ENCODE data around the gene DLEC1.
A peak's percentile ranks its signal among the peaks of the same experiment; 100 is the strongest.

DLEC1 gene

DNA sequence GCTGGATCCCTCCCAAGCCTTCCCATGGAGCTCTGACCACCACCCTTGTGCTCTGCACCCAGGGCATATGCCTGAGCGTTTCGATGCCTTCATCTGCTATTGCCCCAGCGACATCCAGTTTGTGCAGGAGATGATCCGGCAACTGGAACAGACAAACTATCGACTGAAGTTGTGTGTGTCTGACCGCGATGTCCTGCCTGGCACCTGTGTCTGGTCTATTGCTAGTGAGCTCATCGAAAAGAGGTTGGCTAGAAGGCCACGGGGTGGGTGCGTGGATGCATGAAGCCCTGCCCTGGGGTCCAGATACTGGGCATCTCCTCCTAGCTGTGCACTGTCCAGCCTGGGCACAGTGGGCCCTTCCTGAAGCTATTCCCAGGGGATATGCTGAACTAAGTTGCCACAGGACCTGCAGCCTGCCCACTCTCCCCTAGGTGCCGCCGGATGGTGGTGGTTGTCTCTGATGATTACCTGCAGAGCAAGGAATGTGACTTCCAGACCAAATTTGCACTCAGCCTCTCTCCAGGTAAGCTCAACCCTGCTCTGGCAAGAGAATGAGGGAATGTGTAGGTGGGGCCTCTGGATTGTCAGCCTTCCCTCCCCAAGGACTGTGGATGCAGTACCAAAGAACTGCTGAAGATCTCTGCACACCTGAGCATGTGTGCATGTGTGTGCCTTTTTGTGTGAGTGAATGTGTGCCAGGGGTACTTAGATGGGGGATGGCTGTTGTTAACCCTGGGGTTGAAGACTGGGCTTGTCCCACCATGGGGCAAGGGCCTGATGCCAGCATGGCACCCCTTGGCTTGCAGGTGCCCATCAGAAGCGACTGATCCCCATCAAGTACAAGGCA lies 101.5 kb downstream of the DLEC1 start:
- no peak for DNase-seq (ENCODE audit: low spot score)
- CTCF ChIA-PET = interaction anchor here (0.7 kb wide), 1 partner anchor 129 kb away, joined by 4 read pairs; no protein-coding TSS in a partner anchor
- TF ChIP-seq, protein P1, sequence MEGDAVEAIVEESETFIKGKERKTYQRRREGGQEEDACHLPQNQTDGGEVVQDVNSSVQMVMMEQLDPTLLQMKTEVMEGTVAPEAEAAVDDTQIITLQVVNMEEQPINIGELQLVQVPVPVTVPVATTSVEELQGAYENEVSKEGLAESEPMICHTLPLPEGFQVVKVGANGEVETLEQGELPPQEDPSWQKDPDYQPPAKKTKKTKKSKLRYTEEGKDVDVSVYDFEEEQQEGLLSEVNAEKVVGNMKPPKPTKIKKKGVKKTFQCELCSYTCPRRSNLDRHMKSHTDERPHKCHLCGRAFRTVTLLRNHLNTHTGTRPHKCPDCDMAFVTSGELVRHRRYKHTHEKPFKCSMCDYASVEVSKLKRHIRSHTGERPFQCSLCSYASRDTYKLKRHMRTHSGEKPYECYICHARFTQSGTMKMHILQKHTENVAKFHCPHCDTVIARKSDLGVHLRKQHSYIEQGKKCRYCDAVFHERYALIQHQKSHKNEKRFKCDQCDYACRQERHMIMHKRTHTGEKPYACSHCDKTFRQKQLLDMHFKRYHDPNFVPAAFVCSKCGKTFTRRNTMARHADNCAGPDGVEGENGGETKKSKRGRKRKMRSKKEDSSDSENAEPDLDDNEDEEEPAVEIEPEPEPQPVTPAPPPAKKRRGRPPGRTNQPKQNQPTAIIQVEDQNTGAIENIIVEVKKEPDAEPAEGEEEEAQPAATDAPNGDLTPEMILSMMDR (conservative IDR thresholded peaks at IDR 0.05; ENCODE audit: low read depth) = no peak
- H3K27ac ChIP-seq = no peak overlapping the region
- POLR2A ChIA-PET (ENCODE audit: low non-redundant PET) = no interaction called here

DNA sequence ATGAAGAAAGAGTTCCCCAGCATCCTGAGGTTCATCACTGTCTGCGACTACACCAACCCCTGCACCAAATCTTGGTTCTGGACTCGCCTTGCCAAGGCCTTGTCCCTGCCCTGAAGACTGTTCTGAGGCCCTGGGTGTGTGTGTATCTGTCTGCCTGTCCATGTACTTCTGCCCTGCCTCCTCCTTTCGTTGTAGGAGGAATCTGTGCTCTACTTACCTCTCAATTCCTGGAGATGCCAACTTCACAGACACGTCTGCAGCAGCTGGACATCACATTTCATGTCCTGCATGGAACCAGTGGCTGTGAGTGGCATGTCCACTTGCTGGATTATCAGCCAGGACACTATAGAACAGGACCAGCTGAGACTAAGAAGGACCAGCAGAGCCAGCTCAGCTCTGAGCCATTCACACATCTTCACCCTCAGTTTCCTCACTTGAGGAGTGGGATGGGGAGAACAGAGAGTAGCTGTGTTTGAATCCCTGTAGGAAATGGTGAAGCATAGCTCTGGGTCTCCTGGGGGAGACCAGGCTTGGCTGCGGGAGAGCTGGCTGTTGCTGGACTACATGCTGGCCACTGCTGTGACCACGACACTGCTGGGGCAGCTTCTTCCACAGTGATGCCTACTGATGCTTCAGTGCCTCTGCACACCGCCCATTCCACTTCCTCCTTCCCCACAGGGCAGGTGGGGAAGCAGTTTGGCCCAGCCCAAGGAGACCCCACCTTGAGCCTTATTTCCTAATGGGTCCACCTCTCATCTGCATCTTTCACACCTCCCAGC lies 102.4 kb downstream of the DLEC1 start:
- TF ChIP-seq, protein P1 (conservative IDR thresholded peaks at IDR 0.05; ENCODE audit: low read depth) = no peak
- DNase-seq (ENCODE audit: low spot score) = no peak
- peak overlapping the region; percentile 22; the same call in 1 of the 2 replicates for H3K27ac ChIP-seq
- POLR2A ChIA-PET (ENCODE audit: low non-redundant PET) = no interaction called here
- CTCF ChIA-PET = no interaction called here

DNA sequence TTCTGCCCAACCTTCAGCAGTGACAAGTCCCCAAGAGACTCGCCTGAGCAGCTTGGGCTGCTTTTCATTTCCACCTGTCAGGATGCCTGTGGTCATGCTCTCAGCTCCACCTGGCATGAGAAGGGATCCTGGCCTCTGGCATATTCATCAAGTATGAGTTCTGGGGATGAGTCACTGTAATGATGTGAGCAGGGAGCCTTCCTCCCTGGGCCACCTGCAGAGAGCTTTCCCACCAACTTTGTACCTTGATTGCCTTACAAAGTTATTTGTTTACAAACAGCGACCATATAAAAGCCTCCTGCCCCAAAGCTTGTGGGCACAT lies 102.9 kb downstream of the DLEC1 start:
- H3K27ac ChIP-seq = peak overlapping the region; percentile 22; the same call in 1 of the 2 replicates
- DNase-seq (ENCODE audit: low spot score) = no peak
- ChIA-PET CTCF (no interaction called here), POLR2A (ENCODE audit: low non-redundant PET) (no interaction called here)
- TF ChIP-seq, protein P1 (conservative IDR thresholded peaks at IDR 0.05; ENCODE audit: low read depth) = no peak

DNA sequence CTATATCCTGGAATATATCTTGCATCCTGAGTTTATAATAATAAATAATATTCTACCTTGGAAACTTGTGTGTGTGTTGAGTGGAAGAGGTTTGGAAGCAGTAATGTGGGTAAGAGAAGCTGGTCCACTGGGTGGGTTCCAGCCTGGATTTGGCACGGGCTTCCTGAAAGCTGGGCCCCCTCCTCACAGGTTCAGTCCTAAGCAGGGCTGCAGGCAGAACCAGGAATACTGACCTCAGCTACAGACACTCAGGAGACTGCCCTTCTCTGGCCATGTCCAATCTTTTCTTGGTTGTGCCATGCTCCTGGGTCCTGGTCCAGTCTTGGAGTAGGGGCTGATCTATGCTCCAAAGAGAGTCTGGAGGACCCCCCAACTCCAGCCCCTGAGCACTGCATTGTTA lies 104.0 kb downstream of the DLEC1 start:
- no peak overlapping the region for H3K27ac ChIP-seq
- TF ChIP-seq, protein P1 (conservative IDR thresholded peaks at IDR 0.05; ENCODE audit: low read depth) = no peak
- ChIA-PET CTCF (no interaction called here), POLR2A (ENCODE audit: low non-redundant PET) (no interaction called here)
- no peak for DNase-seq (ENCODE audit: low spot score)

DNA sequence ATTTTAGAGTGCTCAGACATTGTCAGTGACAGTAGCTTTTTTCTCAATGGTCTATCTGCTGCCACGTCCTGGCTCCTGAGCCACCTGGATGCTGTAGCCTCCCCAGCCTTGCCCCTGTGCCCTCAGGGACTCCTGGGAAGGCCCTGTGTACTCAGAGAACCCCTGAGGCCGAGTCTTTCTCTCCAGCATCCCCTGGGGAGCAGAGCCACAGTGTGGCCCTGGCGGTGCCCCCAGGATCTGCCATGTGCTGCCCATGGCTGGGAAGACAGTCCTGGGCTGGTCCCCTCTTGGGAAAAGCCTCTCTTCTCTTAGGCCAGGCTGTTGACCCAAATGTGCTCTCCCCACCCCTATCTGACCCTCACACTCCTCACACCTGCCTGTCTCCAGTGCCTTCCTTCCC lies 104.5 kb downstream of the DLEC1 start:
- H3K27ac ChIP-seq = no peak overlapping the region
- no peak for DNase-seq (ENCODE audit: low spot score)
- TF ChIP-seq, protein P1 (conservative IDR thresholded peaks at IDR 0.05; ENCODE audit: low read depth) = no peak
- ChIA-PET CTCF (no interaction called here), POLR2A (ENCODE audit: low non-redundant PET) (no interaction called here)

DNA sequence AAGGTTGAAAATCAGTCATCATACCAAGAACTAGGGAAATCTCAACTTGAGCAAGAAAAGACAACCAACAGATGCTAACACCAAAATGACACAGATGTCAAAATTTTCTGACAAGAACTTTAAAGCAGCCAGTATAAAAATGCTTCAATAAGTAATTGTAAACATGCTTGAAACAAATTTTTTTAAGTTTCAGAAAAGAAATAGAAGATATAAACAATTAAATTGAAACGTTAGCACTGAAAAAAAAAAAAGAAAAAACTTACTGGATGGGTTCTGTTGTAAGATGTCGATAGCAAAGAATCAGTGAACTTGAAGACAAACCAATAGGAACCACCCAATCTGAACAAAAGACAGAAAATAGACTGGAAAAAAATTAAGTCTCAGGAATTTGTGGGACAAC lies 107.5 kb downstream of the DLEC1 start:
- ChIA-PET CTCF (no interaction called here), POLR2A (ENCODE audit: low non-redundant PET) (no interaction called here)
- no peak overlapping the region for H3K27ac ChIP-seq
- DNase-seq (ENCODE audit: low spot score) = no peak
- TF ChIP-seq, protein P1 (conservative IDR thresholded peaks at IDR 0.05; ENCODE audit: low read depth) = no peak

All from RWPE1 (cell line).